A549 treated with RU486 at 1 μM for 4 hours (cell line): Measurements from ENCODE around the gene UPK1B. TPM values are rescaled to one million over a fixed set of nuclear protein-coding genes. Genes with fewer than 3 reads are reported as not detected.

ENCODE experiments used
- total RNA-seq: library from RNA; stranded (reverse); fragments of 200-300 nt; extraction: Qiagen RNA extraction; gene quantifications from 5 replicates; pipeline ENCODE4 v1.2.3, GENCODE V29; 2022; ENCODE audit warnings: low read depth

UPK1B gene
- total RNA-seq = 11.2 to 14.4 TPM (median 14.1 TPM) in 5 replicates

DNA sequence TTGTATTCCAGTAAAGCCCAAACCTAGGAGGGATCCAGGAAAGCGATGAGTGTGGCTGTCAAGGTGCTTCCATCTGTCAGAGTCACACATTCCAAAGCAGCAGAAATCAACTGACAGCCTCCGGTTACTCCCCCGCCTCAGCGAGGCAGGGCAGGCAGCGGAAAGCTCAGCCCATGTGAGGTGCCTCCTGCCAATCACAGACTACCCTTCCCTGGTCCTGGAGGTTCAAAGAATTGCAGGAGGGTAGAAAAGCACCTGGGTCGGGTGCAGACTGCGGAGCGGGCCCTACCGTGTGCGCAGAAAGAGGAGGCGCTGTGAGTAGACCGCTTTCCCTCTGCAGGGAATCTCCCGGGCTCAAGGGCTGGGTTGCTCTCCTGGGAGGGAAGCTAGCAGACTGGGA, at the start of gene UPK1B:
TSS of gene UPK1B (plus strand) at position 274 of the 400 bp plus-strand sequence. CDS start 13,144 bp downstream, outside the sequence.

DNA sequence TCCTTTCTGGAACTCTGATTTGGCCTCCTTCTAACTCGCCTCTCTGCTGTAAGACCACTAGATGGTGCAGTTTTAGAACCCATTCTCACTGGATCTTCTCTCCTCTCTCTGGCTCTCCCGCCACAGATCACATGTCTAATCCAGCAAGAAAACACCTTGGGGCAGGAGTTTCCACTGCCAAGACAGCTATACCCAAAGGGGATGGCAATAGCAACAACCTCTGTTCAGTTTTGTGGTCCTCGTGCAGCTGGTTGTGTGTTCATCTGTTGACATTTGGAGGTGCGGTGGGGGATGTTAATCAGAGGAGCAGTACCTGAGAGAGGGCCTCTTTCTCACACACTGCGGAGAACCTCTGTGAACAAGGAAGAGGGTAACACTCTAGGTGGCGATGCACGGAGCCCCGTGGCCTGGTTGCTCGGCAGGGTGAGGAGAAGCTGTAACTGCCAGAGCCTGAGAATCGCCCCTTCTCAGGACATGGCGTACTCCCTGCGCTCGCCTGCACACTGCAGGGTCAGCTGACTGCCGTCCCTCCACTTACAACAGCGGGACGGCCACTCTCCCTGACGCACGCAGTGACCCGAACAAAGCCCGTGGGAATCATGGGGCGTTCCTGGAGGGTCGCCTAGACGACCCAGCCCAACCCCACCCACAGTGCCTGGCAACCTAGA, 27.8 kb upstream of the UPK1B start, which contains the start of gene TEX55:
TSS of gene TEX55 (plus strand) at position 666 of the 668 bp plus-strand sequence. CDS start 25 bp downstream, outside the sequence.

DNA sequence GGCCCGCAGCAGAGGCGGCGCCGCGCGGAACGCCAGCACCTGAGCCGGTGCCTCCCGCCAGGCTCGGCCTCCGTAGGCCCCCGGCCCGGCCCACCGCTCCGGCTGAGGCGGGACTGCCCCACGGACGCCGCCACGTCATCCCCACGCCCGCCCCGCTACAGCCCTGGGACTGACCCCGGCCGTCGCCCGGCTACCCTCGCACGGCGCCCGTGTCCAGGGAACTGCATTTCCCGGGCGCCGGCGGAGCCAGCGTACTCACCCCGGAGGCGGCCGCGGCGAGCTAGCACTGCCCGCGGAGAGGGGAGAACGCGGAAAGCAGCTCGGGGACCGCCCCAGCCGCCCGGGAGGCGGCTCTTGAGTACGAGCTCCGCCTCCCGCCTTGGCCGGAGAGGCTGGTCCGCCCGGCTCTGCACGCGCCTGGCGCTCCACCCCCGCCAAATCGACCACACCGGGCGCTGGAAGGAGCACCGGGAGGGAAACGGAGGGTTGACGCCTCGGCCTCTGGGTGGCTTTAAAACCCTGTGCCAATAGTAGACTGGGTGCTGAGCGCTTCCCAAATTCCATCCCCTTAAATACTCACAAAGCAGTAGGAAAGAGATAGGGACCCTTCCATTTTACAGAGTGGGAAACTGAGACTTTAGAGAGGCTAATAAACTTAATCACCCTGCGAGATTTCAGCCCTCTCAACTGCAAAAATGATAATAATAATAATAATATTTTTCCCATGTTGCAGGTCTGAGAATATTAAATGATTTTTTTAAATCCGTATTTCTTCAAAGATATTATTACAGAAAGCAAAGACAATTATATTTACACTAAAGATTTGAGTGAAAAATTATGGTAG, 67.4 kb downstream of the UPK1B start, which contains the start of gene B4GALT4:
TSS of gene B4GALT4 (minus strand) at position 288 of the 844 bp plus-strand sequence. CDS start 10,779 bp downstream, outside the sequence.

Other genes starting within 250 kb of the UPK1B start
- gene IGSF11, start 138.8 kb upstream of the UPK1B start, total RNA-seq = 4.4 to 6.6 TPM (median 5.8 TPM) in 5 replicates
- gene TEX55, start 27.4 kb upstream of the UPK1B start, total RNA-seq = not detected in 5 replicates
- gene B4GALT4, start 67.3 kb downstream of the UPK1B start, total RNA-seq = 98.6 to 128 TPM (median 118 TPM) in 5 replicates
- 0.88 to 2.0 TPM (median 1.7 TPM) in 5 replicates for gene ARHGAP31, start 120.8 kb downstream of the UPK1B start, total RNA-seq